ENCODE measurements around the gene SH3PXD2B. TPM values are rescaled to one million over a fixed set of nuclear protein-coding genes. Genes with fewer than 3 reads are reported as not detected.

Gene SH3PXD2B
- total and polyA plus RNA-seq, 2 experiments from 2014 or later: 15.2 to 19.8 TPM

DNA sequence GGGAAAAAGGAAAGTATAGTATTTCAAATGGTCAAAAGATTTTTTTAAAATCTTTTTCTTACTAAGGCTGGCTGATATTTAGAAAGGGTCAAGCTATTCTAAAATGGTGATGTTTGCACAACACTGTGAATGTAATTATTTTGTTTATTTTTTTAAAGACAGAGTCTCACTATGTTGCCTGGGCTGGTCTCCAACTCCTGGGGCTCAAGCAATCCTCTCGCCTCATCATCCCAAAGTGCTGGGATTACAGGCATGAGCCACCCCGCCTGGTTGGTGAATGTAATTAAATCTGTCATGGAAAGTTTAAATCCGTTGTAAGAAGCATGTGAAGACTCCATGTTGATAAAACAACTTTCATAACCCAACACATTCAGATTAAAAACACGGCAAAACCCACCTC, 173.4 kb downstream of the SH3PXD2B start:
- Histone ChIP-seq H2AFZ (no peak overlapping the region), H3K9ac (peak overlapping the region; percentile 89), H3K36me3 (ENCODE audit: low read depth) (no peaks in the 10 kb centered on the region), H3F3A (ENCODE audit: insufficient read depth) (peaks cover 40% of the 10 kb centered on the region), H3K9me2 (ENCODE audit: insufficient read depth) (no peaks in the 10 kb centered on the region), H4K20me1 (ENCODE audit: insufficient read depth) (no peaks in the 10 kb centered on the region; the same call in 1 of the 2 replicates), H3K27me3 (replicated peaks; ENCODE audit: insufficient read depth) (no peaks in the 10 kb centered on the region), H3K4me3 (peak overlapping the region; percentile 93), H3K4me2 (ENCODE audit: unreplicated experiment) (peak overlapping the region; percentile 93), H3K27ac (peak overlapping the region; percentile 82), H3K9me3 (ENCODE audit: low read depth) (no peaks in the 10 kb centered on the region), H3K79me2 (ENCODE audit: insufficient read depth) (peaks cover 73% of the 10 kb centered on the region), H3K4me1 (ENCODE audit: insufficient read depth) (peaks cover 35% of the 10 kb centered on the region)
- TF ChIP-seq EZH2phosphoT487 (IDR thresholded peaks at IDR 0.05; ENCODE audit: insufficient read depth, low read depth): no peak
- no peak for TF ChIP-seq EZH2 (IDR thresholded peaks at IDR 0.05; ENCODE audit: insufficient read depth, poor library complexity, severe bottlenecking)
- 28 to 31% methylated on average over 4 of the region's 4 CpGs for WGBS, 2 experiments (ENCODE audit: low coverage in 1 of 2, low lambda C conversion rate in 2 of 2, missing lambda C conversion rate in 2 of 2)
- in situ Hi-C loops (cut with MboI): no loop called here
- peak; percentile 89 for DNase-seq

DNA sequence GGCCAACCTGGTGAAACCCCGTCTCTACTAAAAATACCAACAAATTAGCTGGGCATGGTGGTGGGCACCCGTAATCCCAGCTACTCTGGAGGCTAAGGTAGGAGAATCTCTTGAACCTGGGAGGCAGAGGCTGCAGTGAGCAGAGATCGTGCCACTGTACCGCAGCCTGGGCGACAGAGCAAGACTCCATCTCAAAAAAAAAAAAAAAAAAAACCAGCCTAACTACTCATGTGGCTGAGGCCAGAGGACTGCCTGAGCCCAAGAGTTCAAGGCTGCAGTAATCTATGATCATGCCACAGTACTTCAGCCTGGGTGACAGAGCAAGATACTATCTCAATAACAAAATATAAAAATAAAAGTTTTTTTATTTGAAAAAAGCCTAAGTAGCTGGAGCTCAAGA, 174.0 kb downstream of the SH3PXD2B start:
- Histone ChIP-seq H3K4me1 (ENCODE audit: insufficient read depth) (peaks cover 34% of the 10 kb centered on the region), H4K20me1 (ENCODE audit: insufficient read depth) (no peaks in the 10 kb centered on the region; the same call in 1 of the 2 replicates), H3F3A (ENCODE audit: insufficient read depth) (peaks cover 37% of the 10 kb centered on the region), H2AFZ (no peak overlapping the region), H3K9me2 (ENCODE audit: insufficient read depth) (no peaks in the 10 kb centered on the region), H3K27me3 (replicated peaks; ENCODE audit: insufficient read depth) (no peaks in the 10 kb centered on the region), H3K27ac (peak overlapping the region; percentile 82), H3K4me2 (ENCODE audit: unreplicated experiment) (peak overlapping the region; percentile 93), H3K36me3 (ENCODE audit: low read depth) (no peaks in the 10 kb centered on the region), H3K9ac (peak overlapping the region; percentile 15; the same call in 1 of the 2 replicates), H3K79me2 (ENCODE audit: insufficient read depth) (peaks cover 80% of the 10 kb centered on the region), H3K4me3 (no peak overlapping the region), H3K9me3 (ENCODE audit: low read depth) (no peaks in the 10 kb centered on the region)
- WGBS, 2 experiments (ENCODE audit: low coverage in 1 of 2, low lambda C conversion rate in 2 of 2, missing lambda C conversion rate in 2 of 2): 86 to 87% methylated on average over 5 of the region's 5 CpGs
- TF ChIP-seq EZH2phosphoT487 (IDR thresholded peaks at IDR 0.05; ENCODE audit: insufficient read depth, low read depth): no peak
- TF ChIP-seq EZH2 (IDR thresholded peaks at IDR 0.05; ENCODE audit: insufficient read depth, poor library complexity, severe bottlenecking): no peak
- in situ Hi-C loops (cut with MboI): no loop called here
- no peak for DNase-seq

DNA sequence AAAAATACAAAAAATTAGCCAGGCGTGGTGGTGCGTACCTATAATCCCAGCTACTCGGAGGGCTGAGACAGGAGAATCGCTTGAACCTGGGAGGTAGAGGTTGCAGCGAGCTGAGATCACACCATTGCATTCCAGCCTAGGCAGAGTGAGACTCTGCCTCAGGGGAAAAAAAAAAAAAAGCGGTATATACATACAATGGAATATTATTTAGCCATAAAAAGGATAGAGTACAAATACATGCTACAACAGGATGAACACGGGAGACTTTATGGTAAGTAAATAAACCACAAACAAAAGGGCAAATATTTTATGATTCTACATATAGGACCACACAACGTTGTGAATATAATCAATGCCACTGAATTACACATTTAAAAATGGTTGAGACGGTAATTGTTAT, 176.0 kb downstream of the SH3PXD2B start:
- WGBS, 2 experiments (ENCODE audit: low coverage in 1 of 2, low lambda C conversion rate in 2 of 2, missing lambda C conversion rate in 2 of 2): 97% methylated on average over 9 of the region's 9 CpGs
- in situ Hi-C loops (cut with MboI): no loop called here
- H4K20me1 ChIP-seq (ENCODE audit: insufficient read depth): no peaks in the 10 kb centered on the region; the same call in 1 of the 2 replicates
- H3K9me3 ChIP-seq (ENCODE audit: low read depth): no peaks in the 10 kb centered on the region
- TF ChIP-seq EZH2phosphoT487 (IDR thresholded peaks at IDR 0.05; ENCODE audit: insufficient read depth, low read depth): no peak
- TF ChIP-seq EZH2 (IDR thresholded peaks at IDR 0.05; ENCODE audit: insufficient read depth, poor library complexity, severe bottlenecking): no peak
- H3K4me3 ChIP-seq: no peak overlapping the region
- H3K36me3 ChIP-seq (ENCODE audit: low read depth): no peaks in the 10 kb centered on the region
- no peak overlapping the region for H2AFZ ChIP-seq
- peaks cover 28% of the 10 kb centered on the region for H3F3A ChIP-seq (ENCODE audit: insufficient read depth)
- no peak overlapping the region for H3K9ac ChIP-seq
- peaks cover 99% of the 10 kb centered on the region for H3K79me2 ChIP-seq (ENCODE audit: insufficient read depth)
- H3K27me3 ChIP-seq (replicated peaks; ENCODE audit: insufficient read depth): no peaks in the 10 kb centered on the region
- H3K27ac ChIP-seq: no peak overlapping the region
- no peak overlapping the region for H3K4me2 ChIP-seq (ENCODE audit: unreplicated experiment)
- DNase-seq: no peak
- H3K4me1 ChIP-seq (ENCODE audit: insufficient read depth): peaks cover 29% of the 10 kb centered on the region
- H3K9me2 ChIP-seq (ENCODE audit: insufficient read depth): no peaks in the 10 kb centered on the region

DNA sequence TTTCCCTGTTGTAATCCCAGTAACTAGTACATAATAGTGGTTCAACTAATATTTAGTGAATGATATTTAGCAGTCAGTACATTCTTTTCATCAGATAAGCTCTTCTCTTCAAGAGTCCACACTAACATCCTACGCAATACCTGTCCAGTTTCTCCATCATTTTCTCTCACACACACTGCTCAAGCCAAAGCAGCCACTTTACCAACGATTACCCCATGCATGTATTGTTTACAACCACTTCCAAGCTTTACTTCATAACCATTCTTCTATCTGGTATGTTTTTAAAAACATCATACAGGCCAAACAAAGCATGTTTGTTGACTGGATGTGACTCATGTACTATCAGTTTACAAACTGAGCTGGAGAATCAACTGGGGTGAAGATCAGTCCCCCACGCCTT, 178.1 kb downstream of the SH3PXD2B start:
- Histone ChIP-seq H3K4me1 (ENCODE audit: insufficient read depth) (peaks cover 17% of the 10 kb centered on the region), H3K4me2 (ENCODE audit: unreplicated experiment) (no peak overlapping the region), H3K9me3 (ENCODE audit: low read depth) (no peaks in the 10 kb centered on the region), H2AFZ (no peak overlapping the region), H3K4me3 (no peak overlapping the region), H3F3A (ENCODE audit: insufficient read depth) (peaks cover 9% of the 10 kb centered on the region), H3K79me2 (ENCODE audit: insufficient read depth) (peaks cover 100% of the 10 kb centered on the region), H3K9ac (no peak overlapping the region), H3K27ac (no peak overlapping the region), H4K20me1 (ENCODE audit: insufficient read depth) (peaks cover 14% of the 10 kb centered on the region; the same call in 1 of the 2 replicates), H3K36me3 (ENCODE audit: low read depth) (no peaks in the 10 kb centered on the region), H3K9me2 (ENCODE audit: insufficient read depth) (no peaks in the 10 kb centered on the region), H3K27me3 (replicated peaks; ENCODE audit: insufficient read depth) (no peaks in the 10 kb centered on the region)
- 82 to 83% methylated on average over 3 of the region's 3 CpGs for WGBS, 2 experiments (ENCODE audit: low coverage in 1 of 2, low lambda C conversion rate in 2 of 2, missing lambda C conversion rate in 2 of 2)
- TF ChIP-seq EZH2phosphoT487 (IDR thresholded peaks at IDR 0.05; ENCODE audit: insufficient read depth, low read depth) (no peak), EZH2 (IDR thresholded peaks at IDR 0.05; ENCODE audit: insufficient read depth, poor library complexity, severe bottlenecking) (no peak)
- DNase-seq: peak; percentile 33
- in situ Hi-C loops (cut with MboI): no loop called here

Other genes starting within 250 kb of the SH3PXD2B start
- 36.4 and 41.4 TPM in 2 replicates for gene UBTD2, start 170.8 kb downstream of the SH3PXD2B start, total RNA-seq (2014; rRNA removed; shearing (Covaris generic))
- gene UBTD2, start 170.8 kb downstream of the SH3PXD2B start, polyA plus RNA-seq (2016; fragmentation: Nextera tagmentation; extraction: Ambion mirVana): 16.7 and 17.3 TPM in 2 replicates
- gene NEURL1B, start 186.7 kb upstream of the SH3PXD2B start, total RNA-seq (2014; rRNA removed; shearing (Covaris generic)): 0.38 and 1.8 TPM in 2 replicates
- gene NEURL1B, start 186.7 kb upstream of the SH3PXD2B start, polyA plus RNA-seq (2016; fragmentation: Nextera tagmentation; extraction: Ambion mirVana): 0.13 and 0.16 TPM in 2 replicates